HG03378 (cell line): ENCODE data around the gene RHOV.

Experiments used
- ATAC-seq: cut with Tn5 transposase; IDR thresholded peaks from one replicate; pipeline ENCODE4 v1.9.1; 2021; ENCODE audit warnings: mild to moderate bottlenecking, moderate library complexity; ENCODE audit not compliant: unreplicated experiment

RHOV gene

DNA sequence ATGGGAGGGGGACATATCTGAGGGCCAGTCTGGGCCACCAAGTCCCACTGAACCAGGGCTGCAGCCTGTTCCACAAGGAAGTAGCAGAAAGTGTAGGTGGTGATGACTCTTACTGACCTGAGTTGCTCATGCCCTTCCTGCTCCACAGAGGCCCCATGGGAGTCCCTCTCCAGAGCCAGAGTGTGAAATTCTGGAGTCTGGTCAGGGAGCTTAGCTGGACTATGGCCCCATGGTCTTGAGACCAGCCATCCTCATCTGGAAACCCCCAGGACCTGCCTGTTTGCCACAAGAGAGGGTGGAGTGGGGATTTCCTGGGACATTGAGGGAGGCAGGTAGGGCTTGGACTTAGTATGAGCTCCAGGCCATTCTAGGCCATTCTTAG lies 27.2 kb downstream of the RHOV start:
- no peak for ATAC-seq

DNA sequence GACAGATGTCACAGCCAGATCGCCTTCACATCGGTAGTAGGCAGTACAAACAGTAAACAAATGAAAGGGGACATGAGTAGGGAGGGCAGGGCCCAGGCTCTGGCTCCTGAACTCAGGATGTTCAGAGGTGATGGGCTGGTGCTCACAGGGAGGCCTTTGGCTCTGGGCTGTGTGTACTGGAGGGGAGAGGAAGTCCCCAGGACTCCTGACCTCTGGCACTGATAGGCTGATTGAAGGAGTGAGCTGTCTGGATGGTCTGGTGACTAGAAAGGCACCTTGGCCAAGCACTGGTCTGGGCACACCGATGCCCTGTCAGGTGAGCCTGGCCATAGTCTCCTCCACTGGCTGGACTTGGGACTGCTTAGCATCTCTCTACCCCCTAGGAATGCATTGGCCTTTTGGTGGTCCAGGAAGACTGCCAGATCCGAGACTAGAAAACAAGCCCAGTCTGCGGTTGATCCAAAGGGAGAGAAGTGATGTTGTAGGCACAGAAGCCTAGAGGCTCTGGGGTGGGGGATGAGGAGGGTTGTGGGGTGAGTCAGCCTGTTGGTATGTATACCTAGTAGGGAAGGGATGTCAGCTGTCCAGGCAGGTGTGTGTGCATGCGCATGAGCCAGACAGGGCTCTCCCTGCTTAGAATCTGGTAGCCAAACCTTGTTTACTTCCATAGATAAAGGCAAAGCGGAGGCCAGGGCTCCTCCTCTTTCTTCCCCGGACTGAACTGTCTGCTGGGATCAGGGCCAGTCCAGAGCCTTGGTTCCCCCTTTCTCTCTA lies 28.3 kb downstream of the RHOV start:
- ATAC-seq = no peak

DNA sequence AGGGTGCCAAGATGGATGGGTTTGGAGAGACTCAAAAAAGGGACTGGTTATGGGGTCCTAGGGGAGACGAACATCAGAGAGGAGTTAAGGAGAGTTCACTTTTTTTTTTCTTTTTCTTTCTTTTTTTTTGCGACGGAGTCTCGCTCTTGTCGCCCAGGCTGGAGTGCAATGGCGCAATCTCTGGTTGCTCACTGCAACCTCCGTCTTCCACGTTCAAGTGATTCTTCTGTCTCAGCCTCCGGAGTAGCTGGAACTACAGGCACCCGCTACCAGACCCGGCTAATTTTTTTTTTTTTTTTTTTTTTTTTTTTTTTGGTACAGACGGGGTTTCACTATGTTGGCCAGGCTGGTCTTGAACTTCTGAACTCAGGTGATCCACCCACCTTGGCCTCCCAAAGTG lies 29.0 kb downstream of the RHOV start:
- ATAC-seq = no peak

DNA sequence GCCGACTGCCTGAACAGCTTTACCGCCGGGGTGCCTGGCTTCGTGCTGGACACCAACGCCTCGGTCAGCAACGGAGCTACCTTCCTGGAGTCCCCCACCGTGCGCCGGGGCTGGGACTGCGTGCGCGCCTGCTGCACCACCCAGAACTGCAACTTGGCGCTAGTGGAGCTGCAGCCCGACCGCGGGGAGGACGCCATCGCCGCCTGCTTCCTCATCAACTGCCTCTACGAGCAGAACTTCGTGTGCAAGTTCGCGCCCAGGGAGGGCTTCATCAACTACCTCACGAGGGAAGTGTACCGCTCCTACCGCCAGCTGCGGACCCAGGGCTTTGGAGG lies 29.4 kb downstream of the RHOV start:
- no peak for ATAC-seq

DNA sequence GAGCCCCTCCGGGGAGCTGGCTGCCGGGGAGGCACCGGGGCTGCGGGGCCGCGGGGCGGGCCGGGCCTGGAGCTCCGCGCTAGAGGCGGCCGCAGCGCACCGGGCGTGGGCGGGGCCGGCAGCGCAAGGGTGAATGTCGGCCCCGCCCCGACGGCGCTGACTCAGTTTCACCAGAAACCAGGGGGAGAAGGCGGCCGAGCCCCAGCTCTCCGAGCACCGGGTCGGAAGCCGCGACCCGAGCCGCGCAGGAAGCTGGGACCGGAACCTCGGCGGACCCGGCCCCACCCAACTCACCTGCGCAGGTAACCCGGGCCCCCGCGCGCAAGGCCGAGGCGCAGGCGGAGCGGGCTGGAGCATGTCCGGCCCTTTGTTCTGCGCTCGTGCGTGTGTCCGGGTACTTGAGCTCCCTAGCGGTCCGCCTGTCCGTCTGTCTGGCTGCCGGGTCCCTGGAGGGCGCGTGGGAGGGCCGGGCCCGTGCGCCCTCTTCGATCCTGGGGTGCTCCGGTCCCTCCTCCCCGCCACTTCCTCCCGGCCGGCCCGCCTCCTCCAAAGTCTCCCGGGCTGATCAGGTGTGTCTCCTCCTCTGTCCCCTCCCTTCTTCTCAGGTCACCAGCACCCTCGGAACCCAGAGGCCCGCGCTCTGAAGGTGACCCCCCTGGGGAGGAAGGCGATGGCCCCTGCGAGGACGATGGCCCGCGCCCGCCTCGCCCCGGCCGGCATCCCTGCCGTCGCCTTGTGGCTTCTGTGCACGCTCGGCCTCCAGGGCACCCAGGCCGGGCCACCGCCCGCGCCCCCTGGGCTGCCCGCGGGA lies 29.9 kb downstream of the RHOV start, which contains the start of gene SPINT1:
Gene SPINT1, plus strand, starts transcription at position 164 of the 811 bp plus-strand sequence. Its CDS starts 507 bp downstream, at position 671.
- ATAC-seq = no peak

DNA sequence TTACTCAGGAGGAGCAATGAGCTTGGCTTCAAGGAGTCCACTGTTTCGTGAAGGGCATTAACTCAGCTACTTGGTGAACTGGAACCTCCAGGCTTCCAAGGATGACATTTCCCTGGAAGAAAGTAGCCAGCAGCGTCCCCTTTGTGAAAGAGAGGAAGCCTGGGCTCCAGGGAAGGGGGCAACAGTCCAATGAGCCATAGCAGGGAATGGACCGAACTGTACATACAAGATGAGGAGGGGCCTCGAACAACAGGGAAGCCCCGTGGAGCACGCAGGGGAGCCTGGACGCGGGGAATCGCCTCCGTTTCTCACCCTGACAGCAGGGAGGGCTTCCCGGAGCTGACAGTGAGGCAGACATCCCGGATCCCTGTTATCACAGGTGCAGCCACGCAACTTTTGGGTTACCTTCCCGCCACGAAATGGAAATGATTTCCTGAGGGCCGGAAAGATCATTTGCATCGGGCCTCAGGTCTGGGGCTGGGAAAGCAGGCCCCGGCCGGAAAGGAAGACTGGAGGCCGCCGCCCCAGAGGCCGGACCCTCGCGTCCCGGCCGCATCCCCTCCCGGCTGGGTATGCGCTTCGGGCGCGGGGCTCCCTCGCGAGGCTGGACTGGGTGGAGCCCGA lies 30.7 kb downstream of the RHOV start:
- ATAC-seq = no peak

DNA sequence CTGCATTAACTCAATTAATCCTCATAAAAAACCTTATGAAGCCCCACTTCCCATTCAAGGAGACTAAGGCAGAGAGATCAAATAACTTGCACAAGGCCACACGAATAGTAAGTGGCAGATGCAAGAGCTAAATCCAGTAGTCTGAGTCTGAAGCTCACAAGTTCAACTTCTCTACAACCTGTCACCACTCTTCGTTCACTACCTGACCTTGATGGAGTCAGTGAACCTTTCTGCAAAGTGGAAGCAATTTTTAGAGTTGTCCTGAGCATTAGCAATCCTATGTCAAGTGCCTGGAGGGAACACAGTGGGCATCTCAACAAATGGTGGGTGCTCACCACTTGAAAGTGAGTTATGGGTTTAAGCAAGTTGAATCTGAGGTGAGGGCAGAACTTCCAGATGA lies 32.3 kb downstream of the RHOV start:
- ATAC-seq = no peak

DNA sequence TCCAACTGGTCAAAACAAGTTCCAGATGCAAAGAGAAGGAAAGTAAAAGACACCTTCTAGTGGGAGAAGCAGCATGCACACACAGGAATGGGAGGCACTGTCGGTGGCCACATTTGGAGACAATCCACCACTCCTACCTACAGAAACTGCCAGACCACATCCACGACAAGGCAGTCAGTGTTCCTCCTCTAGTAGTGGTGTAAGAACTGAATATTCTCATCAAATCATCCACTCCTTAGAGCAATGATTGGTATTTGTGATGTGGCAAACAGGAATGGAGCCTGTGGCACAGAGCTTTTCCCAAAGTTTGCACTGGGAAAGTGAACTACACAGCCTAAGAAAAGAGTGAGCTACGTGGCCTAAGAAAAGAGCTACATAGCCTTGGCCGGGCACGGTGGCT lies 35.3 kb downstream of the RHOV start:
- ATAC-seq = no peak

DNA sequence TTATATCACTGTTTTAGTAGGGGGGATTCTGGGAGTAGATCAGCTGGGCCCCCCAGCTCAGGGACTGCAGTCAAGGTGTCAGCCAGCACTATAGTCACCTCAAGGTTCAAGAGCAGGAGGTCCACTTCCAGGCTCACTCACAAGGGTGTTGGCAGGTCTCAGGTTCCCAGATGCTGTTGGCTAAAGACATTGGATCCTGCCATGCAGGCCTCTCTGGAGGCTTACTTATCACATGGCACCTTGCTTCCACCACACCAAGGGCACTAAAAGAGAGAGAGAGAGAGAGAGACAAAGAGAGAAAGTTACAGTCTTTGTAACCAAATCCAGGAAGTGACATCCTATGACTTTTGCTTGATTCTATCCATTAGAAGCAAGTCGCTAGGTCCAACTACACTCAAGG lies 38.0 kb downstream of the RHOV start:
- ATAC-seq = no peak

DNA sequence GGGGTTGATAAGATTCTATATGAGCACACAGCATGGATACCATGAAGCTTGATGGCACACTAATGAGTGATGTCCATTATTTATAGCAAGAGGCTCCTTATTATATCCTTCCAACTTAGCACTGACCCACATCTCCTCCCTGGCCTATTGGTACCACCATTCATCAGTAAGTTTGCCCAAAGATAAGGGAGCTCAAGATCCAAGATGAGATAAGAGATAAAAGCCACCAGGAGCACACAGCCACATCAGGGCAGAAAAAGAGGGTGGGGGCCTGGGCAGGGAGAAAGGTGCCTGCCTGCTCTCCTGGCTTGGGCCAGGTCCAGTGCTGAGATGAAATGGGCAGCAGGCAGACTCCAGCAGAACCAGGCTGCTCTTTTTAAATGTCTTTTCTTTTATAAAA lies 41.1 kb downstream of the RHOV start:
- ATAC-seq = no peak

DNA sequence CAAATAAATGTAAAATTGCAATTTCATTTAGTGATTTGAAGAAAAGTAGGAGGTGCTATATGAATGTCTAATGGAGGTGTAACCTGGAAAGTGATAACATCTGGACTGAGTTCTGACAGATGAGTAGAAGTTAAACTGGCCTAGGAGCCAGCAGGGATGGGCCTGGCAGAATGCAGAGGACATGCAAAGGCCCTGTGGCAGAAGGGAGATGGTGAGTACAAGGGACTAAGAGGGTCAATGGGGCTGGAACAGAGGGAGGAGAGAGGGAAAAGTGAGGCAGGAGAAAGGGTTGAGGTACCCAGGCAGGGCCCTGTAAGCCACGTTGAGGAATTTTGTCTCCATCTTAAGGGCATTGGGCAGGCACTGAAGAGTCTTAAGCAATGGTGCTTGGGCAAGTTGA lies 42.2 kb downstream of the RHOV start:
- ATAC-seq = no peak

DNA sequence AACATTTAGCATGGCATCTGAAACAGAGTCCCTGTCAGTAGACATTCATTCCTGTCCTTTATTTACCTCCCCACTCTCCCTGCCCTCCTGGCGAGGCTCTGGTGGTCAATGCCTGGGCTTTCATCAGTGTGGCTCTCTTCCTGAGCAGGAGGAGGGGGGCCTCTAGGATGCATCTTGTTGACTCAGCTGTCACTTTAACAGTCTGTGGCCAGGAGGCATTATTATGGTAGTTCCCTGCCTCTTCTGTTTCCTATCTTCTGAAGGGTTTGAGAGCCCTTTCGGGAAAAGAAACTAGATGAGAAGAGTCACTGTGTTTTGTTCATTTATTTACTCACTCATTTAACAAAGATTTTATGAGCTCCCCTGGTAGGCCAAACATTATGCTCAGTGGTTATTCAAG lies 43.1 kb downstream of the RHOV start:
- ATAC-seq = no peak

DNA sequence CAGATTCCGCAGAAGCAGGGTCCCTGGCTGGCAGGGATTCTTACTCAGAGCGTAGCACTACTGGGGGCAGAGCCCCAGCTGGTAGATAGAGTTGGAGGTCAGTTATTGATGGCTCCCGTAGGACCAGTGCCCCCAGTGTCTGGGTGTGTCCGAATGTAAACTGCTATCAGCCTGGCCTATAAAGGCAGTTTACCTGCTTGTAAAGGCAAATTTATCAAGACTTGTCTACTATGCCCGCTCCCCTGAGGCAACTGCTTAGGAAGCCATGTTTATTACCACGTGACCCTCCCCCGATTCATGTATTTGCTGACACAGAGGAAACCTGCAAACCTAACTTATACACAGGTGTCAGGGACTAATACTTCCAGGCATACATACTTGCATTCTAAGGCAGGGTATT lies 44.9 kb downstream of the RHOV start:
- ATAC-seq = no peak

DNA sequence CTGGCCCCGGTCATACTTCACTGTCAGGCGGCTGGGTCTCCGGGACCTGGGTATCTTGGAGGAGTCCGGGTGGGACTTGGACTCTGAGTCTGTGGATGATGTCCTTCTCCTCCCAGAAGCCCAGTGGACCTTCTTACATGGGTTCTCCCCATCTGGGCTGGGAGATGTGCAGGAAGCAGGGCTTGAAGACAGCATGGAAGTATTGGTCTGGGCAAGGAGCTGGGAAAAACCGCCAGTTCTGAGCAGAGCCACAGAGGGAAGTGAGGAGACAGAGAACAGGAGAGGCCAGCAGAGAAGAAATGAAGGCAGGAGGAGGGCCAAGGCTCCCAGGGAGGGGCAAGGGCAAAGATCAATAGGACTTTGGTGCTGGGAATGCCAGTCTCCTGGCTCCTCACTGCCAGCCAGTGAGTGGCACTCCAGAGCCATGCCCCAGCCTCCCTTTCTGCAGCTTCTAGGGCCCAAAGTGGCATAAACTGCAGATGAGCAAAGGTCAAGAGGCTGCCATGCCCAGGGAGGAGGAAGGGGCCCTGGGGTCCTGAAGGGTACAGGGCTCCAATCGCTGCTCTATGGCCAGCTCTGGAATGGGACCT lies 45.5 kb downstream of the RHOV start, which contains the start of gene PPP1R14D:
Gene PPP1R14D, minus strand, starts transcription at position 262 of the 590 bp plus-strand sequence. Its CDS starts 67 bp downstream, at position 195.
- ATAC-seq = no peak

DNA sequence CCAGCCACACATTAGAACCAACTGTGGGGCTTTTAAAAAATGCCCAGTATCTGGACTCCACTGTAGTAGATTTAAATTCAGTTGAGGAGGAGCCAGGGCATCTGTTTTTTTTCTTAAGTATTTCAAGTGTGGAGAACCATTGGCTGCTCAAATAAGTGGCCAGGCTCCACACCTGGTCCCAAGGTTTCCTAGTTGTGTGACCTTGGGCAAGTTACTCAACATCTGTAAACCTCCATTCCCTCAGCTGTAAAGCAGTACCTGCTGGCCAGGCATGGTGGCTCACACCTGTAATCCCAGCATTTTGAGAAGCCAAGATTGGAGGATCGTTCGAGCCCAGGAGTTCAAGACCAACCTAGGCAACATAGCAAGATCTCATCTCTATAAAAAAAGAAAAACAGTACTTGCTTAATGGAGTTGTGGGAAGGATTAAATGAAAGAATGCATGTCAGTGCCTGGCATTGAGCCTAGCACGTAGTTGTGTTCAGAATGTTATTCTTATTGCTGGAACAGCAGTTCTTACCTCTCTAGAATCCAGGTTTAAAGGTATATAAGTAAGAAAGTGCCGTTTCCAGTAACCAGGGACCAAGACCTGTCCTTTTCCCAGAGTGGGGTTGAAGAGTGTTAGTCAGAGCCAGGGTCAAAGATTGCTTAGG lies 47.5 kb downstream of the RHOV start:
- ATAC-seq = no peak

DNA sequence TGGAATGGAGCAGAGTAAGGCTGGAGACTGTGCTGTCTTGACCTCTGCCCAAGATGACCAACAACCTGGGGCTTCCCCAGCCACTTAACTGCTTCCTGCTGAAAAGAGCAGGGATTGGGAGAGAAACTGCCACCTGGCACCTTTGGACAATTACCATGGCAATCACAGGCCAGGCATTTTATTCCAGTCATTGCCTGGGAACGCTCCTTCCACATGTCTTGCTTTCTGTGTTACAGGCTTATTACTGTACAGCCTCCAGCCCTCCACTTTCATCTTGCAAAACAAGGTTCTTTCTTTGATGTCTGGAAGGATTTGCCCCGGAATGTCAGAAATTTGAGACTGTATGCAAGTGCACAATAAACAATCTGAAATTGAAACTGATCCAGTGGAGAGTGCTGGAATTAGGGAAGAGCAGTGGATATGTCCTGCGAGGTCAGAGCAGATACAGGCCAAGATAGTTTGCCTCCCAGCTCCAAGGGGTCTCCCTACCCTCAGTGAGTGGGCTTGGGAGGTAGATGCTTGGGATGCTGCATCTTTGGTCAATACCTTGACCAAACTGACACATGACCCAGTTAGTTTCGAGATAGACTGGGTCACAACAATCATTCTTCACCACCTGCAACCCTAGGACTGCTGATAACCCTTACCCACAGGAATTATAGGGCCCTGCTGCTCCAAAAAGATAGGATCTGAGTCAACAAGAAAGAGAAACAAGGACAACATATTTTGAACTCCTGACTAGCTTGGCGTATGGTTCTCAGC lies 48.2 kb downstream of the RHOV start:
- ATAC-seq = no peak

DNA sequence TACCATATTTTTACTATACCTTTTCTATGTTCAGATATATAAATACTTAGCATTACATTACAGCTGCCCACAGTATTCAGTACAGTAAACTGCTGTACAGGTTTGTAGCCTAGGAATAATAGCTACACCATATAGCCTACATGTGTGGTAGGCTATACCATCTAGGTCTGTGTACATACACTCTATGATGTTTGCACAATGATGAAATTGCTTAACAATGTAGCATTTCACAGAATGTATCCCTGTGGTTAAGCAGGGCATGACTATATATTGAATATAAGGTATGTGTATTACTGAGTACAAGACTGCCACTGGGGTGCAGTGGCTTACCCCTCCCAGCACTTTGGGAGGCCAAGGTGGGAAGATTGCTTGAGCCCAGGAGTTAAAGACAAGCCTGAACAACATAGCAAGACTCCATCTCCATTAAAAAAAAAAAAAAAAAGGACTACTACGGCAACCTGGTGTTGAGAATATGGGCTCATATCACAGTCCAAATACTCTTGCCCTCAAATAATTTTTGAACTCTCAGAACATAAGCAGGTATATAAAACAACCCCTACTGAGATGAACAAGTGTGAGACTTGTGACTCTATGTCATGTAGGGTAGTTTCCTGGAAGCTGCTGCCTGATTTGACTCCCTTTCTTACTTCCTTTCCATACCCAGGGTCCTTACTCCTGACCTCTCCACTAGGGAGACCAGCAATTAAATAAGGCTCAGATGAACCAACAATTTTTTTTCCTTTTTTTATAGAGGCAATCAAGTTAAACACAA lies 50.3 kb downstream of the RHOV start:
- no peak for ATAC-seq
